Measurements from ENCODE around the gene ENPP7. TPM values are rescaled to one million over a fixed set of nuclear protein-coding genes. Genes with fewer than 3 reads are reported as not detected.

The ENPP7 gene
- total RNA-seq, 1 experiment from 2014 or later: not detected

- Histone ChIP-seq H3K4me1 (ENCODE audit: low read length) (peaks cover 11% of the 10 kb centered on the region), H3K27me3 (ENCODE audit: low read length) (no peaks in the 10 kb centered on the region), H3K4me3 (ENCODE audit: low read length) (no peak overlapping the region), H3K27ac (ENCODE audit: low read length) (no peak overlapping the region), H2AFZ (ENCODE audit: low read length) (no peak overlapping the region), H3K4me2 (ENCODE audit: low read depth, low read length, poor library complexity, severe bottlenecking) (no peak overlapping the region), H3K9me3 (ENCODE audit: low read length) (no peaks in the 10 kb centered on the region), H3K9ac (ENCODE audit: low read length) (no peak overlapping the region), H3K9me2 (replicated peaks; ENCODE audit: insufficient read depth, low read length) (no peaks in the 10 kb centered on the region), H3K36me3 (ENCODE audit: insufficient read depth, low read length) (no peaks in the 10 kb centered on the region), H3K79me2 (ENCODE audit: low read length) (no peaks in the 10 kb centered on the region), H4K20me1 (ENCODE audit: insufficient read depth, low read depth, low read length) (no peaks in the 10 kb centered on the region)
- DNase-seq: peak; percentile 81
Measured at GRCh38 chr17:79707931-79708891, 22.5 kb upstream of the ENPP7 start.

GRCh38 chr17:79711715-79712305 lies 18.9 kb upstream of the ENPP7 start:
- no peaks in the 10 kb centered on the region for H3K27me3 ChIP-seq (ENCODE audit: low read length)
- H3K27ac ChIP-seq (ENCODE audit: low read length): no peak overlapping the region
- H3K4me3 ChIP-seq (ENCODE audit: low read length): no peak overlapping the region
- peaks cover 11% of the 10 kb centered on the region for H3K4me1 ChIP-seq (ENCODE audit: low read length)
- no peak for DNase-seq
- no peak overlapping the region for H3K4me2 ChIP-seq (ENCODE audit: low read depth, low read length, poor library complexity, severe bottlenecking)
- no peaks in the 10 kb centered on the region for H3K79me2 ChIP-seq (ENCODE audit: low read length)
- no peaks in the 10 kb centered on the region for H3K9me3 ChIP-seq (ENCODE audit: low read length)
- no peaks in the 10 kb centered on the region for H3K9me2 ChIP-seq (replicated peaks; ENCODE audit: insufficient read depth, low read length)
- H2AFZ ChIP-seq (ENCODE audit: low read length): no peak overlapping the region
- H4K20me1 ChIP-seq (ENCODE audit: insufficient read depth, low read depth, low read length): no peaks in the 10 kb centered on the region
- H3K9ac ChIP-seq (ENCODE audit: low read length): no peak overlapping the region
- H3K36me3 ChIP-seq (ENCODE audit: insufficient read depth, low read length): no peaks in the 10 kb centered on the region

- Histone ChIP-seq H3K4me3 (ENCODE audit: low read length) (no peak overlapping the region), H3K36me3 (ENCODE audit: insufficient read depth, low read length) (no peaks in the 10 kb centered on the region), H3K9ac (ENCODE audit: low read length) (no peak overlapping the region), H3K9me3 (ENCODE audit: low read length) (no peaks in the 10 kb centered on the region), H3K27me3 (ENCODE audit: low read length) (no peaks in the 10 kb centered on the region), H3K79me2 (ENCODE audit: low read length) (no peaks in the 10 kb centered on the region), H4K20me1 (ENCODE audit: insufficient read depth, low read depth, low read length) (no peaks in the 10 kb centered on the region), H3K27ac (ENCODE audit: low read length) (no peak overlapping the region), H2AFZ (ENCODE audit: low read length) (no peak overlapping the region), H3K4me1 (ENCODE audit: low read length) (peaks cover 11% of the 10 kb centered on the region), H3K9me2 (replicated peaks; ENCODE audit: insufficient read depth, low read length) (no peaks in the 10 kb centered on the region), H3K4me2 (ENCODE audit: low read depth, low read length, poor library complexity, severe bottlenecking) (no peak overlapping the region)
- no peak for DNase-seq
Measured at GRCh38 chr17:79713391-79713790, 17.4 kb upstream of the ENPP7 start.

GRCh38 chr17:79714176-79715097 lies 16.3 kb upstream of the ENPP7 start:
- Histone ChIP-seq H3K36me3 (ENCODE audit: insufficient read depth, low read length) (no peaks in the 10 kb centered on the region), H3K9ac (ENCODE audit: low read length) (no peak overlapping the region), H3K4me2 (ENCODE audit: low read depth, low read length, poor library complexity, severe bottlenecking) (no peak overlapping the region), H3K9me2 (replicated peaks; ENCODE audit: insufficient read depth, low read length) (no peaks in the 10 kb centered on the region), H3K4me3 (ENCODE audit: low read length) (no peak overlapping the region), H2AFZ (ENCODE audit: low read length) (no peak overlapping the region), H3K27ac (ENCODE audit: low read length) (no peak overlapping the region), H3K4me1 (ENCODE audit: low read length) (peaks cover 11% of the 10 kb centered on the region), H3K27me3 (ENCODE audit: low read length) (no peaks in the 10 kb centered on the region), H4K20me1 (ENCODE audit: insufficient read depth, low read depth, low read length) (no peaks in the 10 kb centered on the region), H3K9me3 (ENCODE audit: low read length) (no peaks in the 10 kb centered on the region), H3K79me2 (ENCODE audit: low read length) (no peaks in the 10 kb centered on the region)
- no peak for DNase-seq

GRCh38 chr17:79715098-79715942 lies 15.4 kb upstream of the ENPP7 start:
- no peaks in the 10 kb centered on the region for H4K20me1 ChIP-seq (ENCODE audit: insufficient read depth, low read depth, low read length)
- H3K9me3 ChIP-seq (ENCODE audit: low read length): no peaks in the 10 kb centered on the region
- DNase-seq: no peak
- no peak overlapping the region for H2AFZ ChIP-seq (ENCODE audit: low read length)
- H3K4me3 ChIP-seq (ENCODE audit: low read length): no peak overlapping the region
- no peaks in the 10 kb centered on the region for H3K9me2 ChIP-seq (replicated peaks; ENCODE audit: insufficient read depth, low read length)
- H3K9ac ChIP-seq (ENCODE audit: low read length): no peak overlapping the region
- no peaks in the 10 kb centered on the region for H3K36me3 ChIP-seq (ENCODE audit: insufficient read depth, low read length)
- H3K27me3 ChIP-seq (ENCODE audit: low read length): no peaks in the 10 kb centered on the region
- no peaks in the 10 kb centered on the region for H3K79me2 ChIP-seq (ENCODE audit: low read length)
- H3K27ac ChIP-seq (ENCODE audit: low read length): no peak overlapping the region
- H3K4me1 ChIP-seq (ENCODE audit: low read length): peaks cover 11% of the 10 kb centered on the region
- H3K4me2 ChIP-seq (ENCODE audit: low read depth, low read length, poor library complexity, severe bottlenecking): no peak overlapping the region

GRCh38 chr17:79715943-79716797 lies 14.6 kb upstream of the ENPP7 start:
- H3K79me2 ChIP-seq (ENCODE audit: low read length): no peaks in the 10 kb centered on the region
- H3K4me3 ChIP-seq (ENCODE audit: low read length): no peak overlapping the region
- H4K20me1 ChIP-seq (ENCODE audit: insufficient read depth, low read depth, low read length): no peaks in the 10 kb centered on the region
- no peak overlapping the region for H3K27ac ChIP-seq (ENCODE audit: low read length)
- H3K4me1 ChIP-seq (ENCODE audit: low read length): peaks cover 11% of the 10 kb centered on the region
- no peak overlapping the region for H3K9ac ChIP-seq (ENCODE audit: low read length)
- H3K27me3 ChIP-seq (ENCODE audit: low read length): no peaks in the 10 kb centered on the region
- H3K36me3 ChIP-seq (ENCODE audit: insufficient read depth, low read length): no peaks in the 10 kb centered on the region
- no peaks in the 10 kb centered on the region for H3K9me3 ChIP-seq (ENCODE audit: low read length)
- H2AFZ ChIP-seq (ENCODE audit: low read length): no peak overlapping the region
- no peak overlapping the region for H3K4me2 ChIP-seq (ENCODE audit: low read depth, low read length, poor library complexity, severe bottlenecking)
- no peak for DNase-seq
- no peaks in the 10 kb centered on the region for H3K9me2 ChIP-seq (replicated peaks; ENCODE audit: insufficient read depth, low read length)

GRCh38 chr17:79720705-79721292 lies 9.9 kb upstream of the ENPP7 start:
- no peaks in the 10 kb centered on the region for H3K9me3 ChIP-seq (ENCODE audit: low read length)
- H2AFZ ChIP-seq (ENCODE audit: low read length): no peak overlapping the region
- no peak overlapping the region for H3K27ac ChIP-seq (ENCODE audit: low read length)
- no peaks in the 10 kb centered on the region for H3K36me3 ChIP-seq (ENCODE audit: insufficient read depth, low read length)
- no peak overlapping the region for H3K4me3 ChIP-seq (ENCODE audit: low read length)
- H3K4me2 ChIP-seq (ENCODE audit: low read depth, low read length, poor library complexity, severe bottlenecking): no peak overlapping the region
- H3K9ac ChIP-seq (ENCODE audit: low read length): no peak overlapping the region
- H4K20me1 ChIP-seq (ENCODE audit: insufficient read depth, low read depth, low read length): no peaks in the 10 kb centered on the region
- H3K9me2 ChIP-seq (replicated peaks; ENCODE audit: insufficient read depth, low read length): no peaks in the 10 kb centered on the region
- no peaks in the 10 kb centered on the region for H3K4me1 ChIP-seq (ENCODE audit: low read length)
- H3K79me2 ChIP-seq (ENCODE audit: low read length): no peaks in the 10 kb centered on the region
- DNase-seq: no peak
- H3K27me3 ChIP-seq (ENCODE audit: low read length): no peaks in the 10 kb centered on the region

Data from Karpas-422 (cell line).